SK-N-MC (cell line): ENCODE results near the gene IRF9.

Source experiments
- EZH2 ChIP-seq: fragments of 200-600 bp; sonication (generic); IDR thresholded peaks from one replicate; pipeline ENCODE4 v1.6.1; 2017; ENCODE audit warnings: antibody characterized with exemption
- FOXP2 ChIP-seq: optimal IDR thresholded peaks from 2 replicates; pipeline ENCODE3; 2011; ENCODE audit warnings: mild to moderate bottlenecking, moderate library complexity; ENCODE audit not compliant: insufficient read depth; ENCODE audit errors: extremely low read length, control extremely low read depth
- POLR2AphosphoS5 ChIP-seq: IDR thresholded peaks from 2 replicates; pipeline ENCODE4 v1.6.1; 2012; ENCODE audit warnings: mild to moderate bottlenecking, low read depth, low read length, borderline replicate concordance

GRCh38 chr14:24150567-24150966 lies 10.5 kb upstream of the IRF9 start:
- no peak for TF ChIP-seq POLR2AphosphoS5
- no peak for TF ChIP-seq EZH2
- TF ChIP-seq FOXP2 = no peak
